GM12892 (cell line): Measurements from ENCODE around the gene ZNF423.
"Not testable (repeated sequence)": the region's sequence is repeated elsewhere in the genome, so short reads cannot be mapped to it uniquely, and the experiment has no call there.

Source experiments
- DNase-seq: peaks from one replicate; pipeline ENCODE4 v3.0.0; 2011; ENCODE audit not compliant: insufficient read length
- FAIRE-seq: peaks from 2 replicates; lab custom pipeline; 2011; peaks lifted over from hg19 to GRCh38; lab: Jason Lieb, UNC
- POLR2A ChIP-seq: IDR thresholded peaks from 2 replicates; pipeline ENCODE4 v1.6.1; 2011; ENCODE audit warnings: low read depth, low read length, control low read depth
- POLR2AphosphoS5 ChIP-seq: IDR thresholded peaks from 2 replicates; pipeline ENCODE4 v1.6.1; 2011; ENCODE audit warnings: low read depth, low read length, control low read depth
- TAF1 ChIP-seq: IDR thresholded peaks from 2 replicates; pipeline ENCODE4 v1.6.1; 2011; ENCODE audit warnings: low read depth, mild to moderate bottlenecking, control low read depth, low read length, borderline replicate concordance

The ZNF423 gene

DNA sequence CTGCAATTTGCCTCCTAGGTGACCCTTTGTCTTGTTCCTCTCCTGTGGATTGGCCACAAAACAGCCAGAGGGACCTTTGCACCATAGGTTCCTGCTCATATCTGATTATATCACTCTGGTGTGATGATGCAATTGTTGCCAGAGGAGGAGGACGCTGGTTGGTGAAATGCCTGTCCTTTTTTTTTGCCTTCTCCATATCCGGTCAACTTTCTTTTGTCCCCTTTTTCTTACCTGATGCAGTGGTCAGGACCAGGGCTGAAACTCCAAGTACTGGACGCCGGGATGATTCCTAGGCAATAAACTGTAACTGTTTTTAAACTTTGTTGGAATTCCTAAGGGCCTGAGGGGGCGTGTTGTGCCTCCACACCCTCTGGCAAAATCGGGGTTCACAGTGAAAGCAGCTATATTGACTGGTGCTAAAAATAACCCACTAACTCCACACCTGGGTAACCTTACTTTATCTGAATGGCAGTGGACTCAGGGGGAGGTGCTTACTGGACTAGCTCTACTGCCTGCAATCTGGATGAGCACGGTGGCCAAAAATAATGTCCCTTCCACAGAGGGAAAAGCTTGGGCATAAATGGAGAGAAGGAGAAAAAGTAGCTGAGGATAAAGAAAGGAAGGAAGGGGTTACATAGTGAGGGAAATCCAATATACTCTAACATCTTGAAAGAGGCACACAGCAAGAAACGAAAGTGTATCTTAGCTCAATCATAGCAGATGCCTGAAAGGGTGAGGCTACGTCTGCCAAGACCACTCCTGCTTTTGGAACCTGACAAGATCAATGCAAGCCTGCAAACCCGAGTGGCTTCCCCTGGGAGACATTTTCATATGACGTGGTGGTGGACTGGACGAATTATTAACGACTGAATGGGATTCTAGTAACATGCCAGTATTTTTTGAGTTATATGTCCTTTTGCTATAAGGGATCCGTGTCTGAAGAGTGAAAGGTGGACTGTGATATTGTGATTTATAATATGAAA lies 28.4 kb upstream of the ZNF423 start:
- DNase-seq (no peak), FAIRE-seq (peak; percentile 61)
- TF ChIP-seq POLR2A, result no peak

DNA sequence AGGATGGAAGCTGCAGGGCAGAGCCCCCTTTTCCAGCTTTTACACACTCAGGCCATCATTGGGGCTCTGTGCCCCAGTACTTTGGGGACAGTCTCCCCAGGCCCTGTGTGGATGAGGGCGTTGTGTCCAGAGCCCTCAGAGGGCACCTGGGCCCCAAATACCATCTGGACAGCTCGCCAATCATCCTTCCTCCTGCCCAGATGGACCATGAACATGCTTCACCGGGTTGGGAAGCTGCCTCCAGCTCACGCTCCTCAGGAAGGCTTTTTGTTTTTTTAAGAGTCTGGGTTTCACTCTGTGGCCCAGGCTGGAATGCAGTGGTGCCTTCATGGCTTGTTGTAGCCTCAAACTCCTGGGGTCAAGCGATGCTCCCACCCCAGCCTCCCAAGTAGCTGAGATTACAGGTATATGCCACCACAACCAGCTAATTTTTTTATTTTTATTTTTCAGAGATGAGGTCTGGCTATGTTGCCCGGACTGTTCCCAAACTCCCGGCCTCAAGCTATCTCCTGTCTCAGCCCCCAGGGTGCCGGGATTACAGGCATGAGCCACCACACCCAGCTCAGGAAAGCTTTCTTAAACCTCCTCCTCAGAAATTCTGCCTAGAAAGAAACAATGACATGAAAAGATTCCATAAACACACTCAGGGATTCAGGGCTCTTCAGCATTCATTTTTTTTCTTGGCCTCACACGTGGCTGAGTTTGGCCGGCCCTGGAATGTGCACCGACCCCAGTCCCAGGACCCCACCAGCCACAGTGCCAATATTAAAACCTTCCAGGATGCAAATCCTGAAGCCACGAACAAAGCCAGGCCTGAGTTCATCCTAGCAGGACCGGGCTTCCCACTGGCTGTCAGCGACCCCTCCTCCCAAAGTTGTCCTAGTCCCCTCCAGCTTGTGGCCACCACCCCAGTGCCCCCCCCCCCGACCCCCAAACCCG lies 27.4 kb upstream of the ZNF423 start:
- TF ChIP-seq TAF1 (no peak), POLR2AphosphoS5 (no peak)
- no peak for DNase-seq
- no peak for FAIRE-seq

DNA sequence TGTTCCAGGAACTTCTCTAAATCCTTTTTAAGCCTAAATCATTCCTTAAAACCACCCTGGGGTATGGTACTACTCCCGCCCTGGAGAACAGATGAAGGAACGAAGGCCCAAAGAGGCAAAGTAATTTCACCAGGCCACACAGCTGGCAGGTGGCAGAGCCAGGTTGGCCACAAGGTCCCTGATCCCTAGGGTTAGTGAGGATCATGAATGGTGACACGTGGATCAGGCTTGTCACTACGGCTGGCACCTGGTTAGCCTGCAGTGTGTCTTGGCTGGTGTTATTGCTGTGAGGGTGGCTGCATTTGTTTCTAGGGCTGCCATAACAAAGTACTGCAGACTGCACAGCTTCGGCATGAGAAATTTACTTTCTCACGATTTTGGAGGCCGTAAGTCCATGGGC lies 26.0 kb upstream of the ZNF423 start:
- no peak for TF ChIP-seq POLR2AphosphoS5
- TF ChIP-seq TAF1, result no peak
- no peak for TF ChIP-seq POLR2A
- FAIRE-seq (no peak), DNase-seq (no peak)

DNA sequence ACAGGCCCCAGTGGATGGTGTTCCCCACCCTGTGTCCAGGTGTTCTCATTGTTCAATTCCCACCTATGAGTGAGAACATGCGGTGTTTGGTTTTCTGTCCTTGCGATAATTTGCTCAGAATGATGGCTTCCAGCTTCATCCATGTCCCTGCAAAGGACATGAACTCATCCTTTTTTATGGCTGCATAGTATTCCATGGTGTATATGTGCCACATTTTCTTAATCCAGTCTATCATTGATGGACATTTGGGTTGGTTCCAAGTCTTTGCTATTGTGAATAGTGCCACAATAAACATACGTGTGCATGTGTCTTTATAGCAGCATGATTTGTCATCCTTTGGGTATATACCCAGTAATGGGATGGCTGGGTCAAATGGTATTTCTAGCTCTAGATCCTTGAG lies 22.6 kb upstream of the ZNF423 start:
- not testable (repeated sequence) for DNase-seq, FAIRE-seq

DNA sequence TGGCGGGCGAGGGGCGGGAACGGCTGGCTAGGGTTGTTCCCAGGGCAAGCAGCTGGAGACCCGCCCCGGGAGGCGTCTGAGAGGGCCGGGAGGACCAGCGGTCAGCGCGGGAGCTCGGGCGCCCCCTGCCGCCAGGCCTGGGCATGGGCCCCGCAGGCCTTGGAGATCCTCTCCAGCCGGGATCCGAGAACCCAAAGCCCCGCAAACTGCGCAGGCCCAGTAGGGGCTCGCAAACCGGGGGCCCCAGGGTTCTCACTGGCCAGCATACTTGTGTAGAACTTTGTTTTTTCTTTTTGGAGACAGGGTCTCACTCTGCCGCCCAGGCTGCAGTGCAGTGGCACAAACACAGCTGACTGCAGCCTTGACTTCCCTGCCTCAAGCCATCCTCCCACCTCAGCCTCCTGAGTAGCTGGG lies 20.8 kb upstream of the ZNF423 start:
- no peak for FAIRE-seq
- peak; percentile 78 for DNase-seq
- TF ChIP-seq POLR2A (no peak), POLR2AphosphoS5 (no peak), TAF1 (no peak)

DNA sequence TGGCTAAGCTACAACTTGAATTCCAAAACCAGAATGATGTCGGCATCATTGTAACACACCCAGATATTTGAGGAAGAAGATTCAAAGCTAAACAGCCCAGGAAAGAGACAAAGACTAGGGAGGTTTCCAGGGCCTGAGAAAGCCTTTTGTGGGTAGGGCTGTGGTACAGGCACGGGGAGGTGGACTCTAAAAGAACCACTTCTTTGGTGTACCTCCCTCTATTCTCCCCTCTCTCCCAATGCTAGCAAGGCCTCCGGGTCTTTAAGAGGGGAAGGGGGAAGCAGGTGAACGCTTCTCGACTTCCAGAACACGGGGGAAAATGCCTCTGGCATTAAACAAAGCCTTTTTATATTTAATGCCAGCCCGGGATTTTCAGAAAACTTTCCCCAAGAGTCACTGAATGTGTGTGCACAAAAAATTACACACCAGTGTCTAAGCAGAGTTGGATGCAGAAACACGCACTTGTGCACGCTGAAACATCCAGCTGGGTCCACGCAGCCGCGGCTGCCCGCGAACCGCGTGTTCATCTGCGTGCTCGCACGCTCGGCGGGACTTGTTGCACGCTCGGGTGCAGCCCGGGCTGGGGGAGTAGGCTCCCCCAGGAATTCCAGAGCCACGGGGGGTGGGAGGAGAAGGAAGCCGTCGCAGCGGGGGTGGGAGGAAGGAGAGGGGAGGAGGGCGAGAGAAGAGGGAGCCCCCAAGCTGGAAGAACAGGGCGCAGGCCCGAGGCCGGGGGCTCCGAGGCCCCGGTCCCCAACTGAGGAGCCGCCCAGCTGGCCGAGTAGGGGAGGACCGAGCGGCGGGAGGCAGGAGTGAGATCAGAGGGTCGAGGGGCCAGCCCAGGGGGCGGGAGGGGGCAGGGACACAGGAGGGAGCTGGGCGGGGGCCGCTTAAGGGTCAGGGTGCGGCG lies 20.1 kb upstream of the ZNF423 start:
- no peak for DNase-seq
- TF ChIP-seq POLR2AphosphoS5 (no peak), POLR2A (no peak), TAF1 (no peak)
- FAIRE-seq, result no peak

DNA sequence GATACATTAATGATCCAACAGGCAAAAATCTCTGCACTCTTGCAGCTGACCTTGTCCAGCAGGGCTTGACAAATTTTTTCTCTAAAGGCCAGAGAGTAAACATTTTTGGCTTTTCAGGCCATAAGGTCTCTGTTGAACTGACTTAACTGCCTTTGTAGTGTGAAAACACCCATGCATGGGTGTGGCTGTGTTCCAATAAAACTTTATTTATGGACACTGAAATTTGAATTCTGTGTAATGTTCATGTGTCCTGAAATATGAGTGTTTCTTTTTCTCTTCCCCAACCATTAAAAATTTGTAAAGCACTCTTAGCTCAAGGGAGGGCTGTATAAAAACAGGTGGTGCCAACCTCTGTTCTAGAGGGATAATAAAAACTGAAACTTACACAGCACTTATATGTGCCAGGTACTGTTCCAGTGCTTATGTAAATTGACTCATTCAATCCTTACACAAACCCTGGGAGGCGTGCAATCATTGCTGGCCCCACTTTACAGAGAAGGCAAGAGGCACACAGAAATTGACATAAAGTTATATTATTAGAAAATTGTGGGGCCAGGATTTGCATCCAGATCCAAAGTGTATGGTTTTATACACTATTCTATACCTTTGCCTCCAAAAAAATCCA lies 18.8 kb upstream of the ZNF423 start:
- no peak for FAIRE-seq
- TF ChIP-seq TAF1 (no peak), POLR2A (no peak), POLR2AphosphoS5 (no peak)

DNA sequence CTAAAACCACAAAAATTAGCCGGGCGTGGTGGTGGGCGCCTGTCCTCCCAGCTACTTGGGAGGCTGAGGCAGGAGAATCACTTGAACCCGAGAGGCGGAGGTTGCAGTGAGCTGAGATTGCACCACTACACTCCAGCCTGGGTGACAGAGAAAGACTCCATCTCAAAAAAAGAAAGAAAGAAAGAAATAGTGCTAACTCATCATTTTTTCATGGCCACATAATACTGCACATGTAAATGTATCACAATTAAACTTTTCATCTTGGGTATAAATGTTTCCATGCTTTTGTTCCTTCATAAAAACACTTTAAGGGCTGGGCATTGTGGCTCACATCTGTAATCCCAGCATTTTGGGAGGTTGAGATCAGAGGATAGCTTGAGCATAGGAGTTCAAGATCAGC lies 15.9 kb upstream of the ZNF423 start:
- FAIRE-seq, DNase-seq: not testable (repeated sequence)

More for the DNA sequence above, 18.8 kb upstream of the ZNF423 start:
- no peak for DNase-seq

DNA sequence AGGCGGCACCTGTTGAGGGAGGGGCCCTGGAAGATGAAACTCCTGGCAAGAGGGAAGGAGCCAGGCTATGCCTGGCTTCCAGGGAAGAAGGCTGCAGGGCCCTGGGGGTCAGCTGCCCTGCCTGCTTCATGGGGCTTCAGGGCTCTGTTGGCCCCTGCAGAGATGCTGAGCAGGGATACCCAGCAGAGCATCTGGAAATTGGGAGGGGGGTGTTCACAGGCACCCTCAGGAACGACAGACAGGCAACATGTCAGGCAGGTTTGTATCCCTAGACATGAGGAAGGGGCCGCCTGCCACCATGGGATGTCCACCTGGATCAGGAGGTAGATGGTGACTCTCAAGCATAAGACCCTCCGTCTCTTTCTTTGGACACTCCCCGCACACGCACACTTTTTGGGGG lies 13.8 kb upstream of the ZNF423 start:
- no peak for DNase-seq
- FAIRE-seq, result no peak
- TF ChIP-seq TAF1 (no peak), POLR2A (no peak), POLR2AphosphoS5 (no peak)

DNA sequence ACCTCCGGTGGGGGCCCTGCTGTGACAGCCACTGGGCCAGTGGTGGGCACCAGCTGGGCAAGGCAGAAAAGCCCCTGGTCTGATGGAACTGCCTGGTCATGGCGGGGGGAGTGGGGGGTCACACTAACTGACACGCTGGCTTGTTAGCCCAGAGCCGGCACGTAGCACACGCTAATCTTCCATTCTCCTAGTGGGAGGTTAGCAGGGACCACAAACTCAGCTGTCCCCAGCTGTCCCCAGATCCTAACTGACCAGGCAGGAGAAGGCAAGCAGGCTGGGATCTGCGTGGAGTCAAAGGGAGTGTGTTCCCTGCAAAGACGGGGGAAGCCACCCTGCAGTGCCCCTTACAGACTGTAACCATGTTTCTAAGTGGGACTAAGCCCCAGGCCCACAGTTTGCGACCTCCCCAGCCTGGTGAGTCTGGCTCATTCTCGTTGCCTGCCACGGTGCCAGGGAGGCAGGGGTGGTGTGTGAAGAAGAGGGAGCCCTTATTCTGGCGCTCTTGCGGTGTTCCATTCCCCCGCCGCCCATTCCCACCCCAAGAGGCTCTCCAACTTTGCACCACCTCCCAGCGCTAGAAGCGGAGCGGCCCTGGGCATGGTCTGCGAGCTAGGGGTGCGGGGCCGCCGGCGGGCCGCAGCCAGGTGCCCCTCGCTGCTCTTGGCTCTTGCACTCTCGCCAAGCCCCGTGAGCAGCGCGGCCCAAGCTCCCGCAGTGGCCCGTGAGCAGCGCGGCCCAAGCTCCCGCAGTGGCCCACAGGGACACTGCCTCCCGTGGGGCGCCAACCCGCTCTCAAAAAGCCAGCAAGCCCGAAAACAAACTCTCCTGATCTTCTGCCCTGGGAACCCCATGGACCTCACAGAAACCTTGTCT lies 12.1 kb upstream of the ZNF423 start:
- TF ChIP-seq TAF1, result no peak
- TF ChIP-seq POLR2AphosphoS5, result no peak
- TF ChIP-seq POLR2A, result no peak
- no peak for DNase-seq
- no peak for FAIRE-seq

DNA sequence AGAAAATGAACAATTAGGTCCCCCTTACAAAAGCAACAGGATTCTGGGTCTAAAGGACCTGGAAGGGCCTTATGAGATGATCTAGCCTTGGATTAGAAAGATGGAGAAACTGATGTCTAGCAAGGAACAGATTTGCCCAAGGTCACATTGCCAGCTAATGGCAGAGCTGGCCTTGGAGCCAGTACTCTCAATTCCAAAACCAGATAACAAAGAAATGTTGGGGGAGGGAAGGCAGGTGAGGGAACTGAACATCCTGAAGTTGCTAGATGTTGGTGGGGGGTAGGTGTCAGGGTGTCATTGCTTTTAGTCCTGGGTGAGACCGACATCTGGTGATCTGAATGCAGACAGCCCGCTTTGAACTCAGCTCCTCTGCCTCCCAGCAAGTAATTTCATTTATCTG lies 11.3 kb upstream of the ZNF423 start:
- TF ChIP-seq POLR2A (no peak), TAF1 (no peak), POLR2AphosphoS5 (no peak)
- FAIRE-seq (no peak), DNase-seq (no peak)
